HS-27A (cell line): ENCODE data around the gene CMIP.
"Not testable (repeated sequence)": the region's sequence is repeated elsewhere in the genome, so short reads cannot be mapped to it uniquely, and the experiment has no call there.

Experiments
- DNase-seq: peaks from one replicate; pipeline ENCODE4 v3.0.0-alpha.2; 2012; ENCODE audit warnings: low read depth, missing footprints

CMIP gene

DNA sequence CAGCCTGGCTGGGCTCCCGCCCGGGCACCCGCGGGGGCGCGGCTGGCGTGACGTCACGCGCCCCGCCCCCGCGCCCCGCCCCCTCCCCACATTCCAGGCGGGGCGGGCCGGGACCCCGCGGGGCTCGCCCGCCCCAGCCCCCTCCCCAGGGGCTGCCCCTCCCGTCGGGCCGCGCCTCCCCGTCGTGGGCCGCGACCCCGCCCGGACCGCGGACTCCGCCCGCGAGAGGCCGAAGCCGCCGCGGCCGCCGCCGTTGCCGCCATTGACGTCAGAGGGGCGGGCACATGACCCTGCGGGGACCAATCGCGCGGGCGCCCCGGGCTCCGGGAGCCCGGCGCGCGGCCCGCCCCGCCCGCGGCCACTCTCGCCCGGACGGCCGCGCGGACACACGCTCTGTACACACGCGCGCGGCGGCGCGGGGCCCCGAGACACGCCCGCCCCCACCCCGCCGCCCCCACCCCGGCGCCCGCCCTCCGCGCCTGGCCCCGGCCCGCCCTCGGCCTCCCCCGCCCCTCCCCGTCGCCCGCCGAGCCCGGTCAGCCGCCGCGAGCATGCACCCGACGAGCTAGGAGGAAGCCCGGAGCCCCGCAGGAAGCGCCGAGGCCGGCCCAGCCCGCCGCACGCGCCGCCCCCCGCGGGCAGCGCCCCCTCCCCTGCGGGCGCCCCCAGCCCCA is at the start of gene CMIP:
CMIP (plus strand) TSS at position 361 of the 674 bp plus-strand sequence.
- DNase-seq: no peak

GRCh38 chr16:81394966-81395655 is 49.5 kb upstream of the CMIP start:
- no peak for DNase-seq

DNA sequence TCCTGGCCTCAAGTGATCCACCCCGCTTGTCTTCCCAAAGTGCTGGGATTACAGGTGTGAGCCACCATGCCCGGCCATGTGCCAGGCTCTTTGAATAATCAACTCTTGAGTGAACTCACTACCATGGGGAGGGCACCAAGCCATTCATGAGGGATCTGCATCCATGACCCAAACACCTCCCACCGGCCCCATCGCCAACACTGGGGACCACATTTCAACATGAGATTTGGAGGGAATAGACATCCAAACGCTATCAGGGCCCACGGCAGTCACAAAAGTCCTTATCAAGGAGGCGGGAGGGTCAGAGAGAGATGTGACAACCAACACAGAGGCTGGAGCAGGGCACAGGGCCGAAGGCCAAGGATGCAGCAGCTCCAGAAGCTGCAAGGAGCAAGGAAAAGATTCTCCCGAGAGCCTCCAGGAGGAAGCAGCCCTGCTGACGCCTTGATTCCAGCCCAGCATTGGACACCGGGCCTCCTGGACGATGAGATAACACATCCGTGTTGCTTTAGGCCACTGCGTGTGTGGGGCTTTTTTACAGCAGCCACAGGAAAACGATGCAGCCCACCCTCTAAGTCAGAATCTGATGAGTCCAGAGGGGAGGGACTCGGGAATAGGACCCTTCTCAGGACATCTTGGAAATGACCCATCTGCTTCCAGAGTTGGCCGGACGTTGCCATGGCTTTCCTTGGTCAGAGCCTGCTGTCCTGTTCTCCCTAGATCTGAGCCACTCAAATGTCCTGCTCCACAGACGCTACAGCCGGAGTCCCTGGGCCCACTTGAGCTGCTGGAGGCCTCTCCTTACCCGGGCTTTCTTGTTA is 47.3 kb upstream of the CMIP start:
- no peak for DNase-seq

- DNase-seq: no peak
Observed at GRCh38 chr16:81397879-81398520, 46.6 kb upstream of the CMIP start.

DNA sequence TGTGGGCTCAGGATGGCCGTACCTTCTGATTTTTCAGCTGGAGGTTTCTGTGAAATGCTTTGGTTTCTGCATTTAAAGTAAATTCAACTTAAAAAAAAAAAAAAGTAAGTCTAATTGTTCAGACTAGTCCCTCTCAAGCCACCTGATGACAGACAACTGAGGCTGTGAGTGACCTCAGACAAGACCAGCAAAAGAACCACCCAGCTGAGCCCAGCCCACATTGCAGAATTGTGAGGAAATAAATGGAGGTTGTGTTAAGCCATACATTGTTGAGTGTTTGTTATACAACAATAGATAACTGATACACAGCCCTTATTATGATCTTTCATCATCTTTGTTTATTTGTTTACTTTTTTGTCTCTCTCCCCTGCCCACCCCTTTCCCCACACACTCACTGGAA is 44.7 kb upstream of the CMIP start:
- no peak for DNase-seq

DNA sequence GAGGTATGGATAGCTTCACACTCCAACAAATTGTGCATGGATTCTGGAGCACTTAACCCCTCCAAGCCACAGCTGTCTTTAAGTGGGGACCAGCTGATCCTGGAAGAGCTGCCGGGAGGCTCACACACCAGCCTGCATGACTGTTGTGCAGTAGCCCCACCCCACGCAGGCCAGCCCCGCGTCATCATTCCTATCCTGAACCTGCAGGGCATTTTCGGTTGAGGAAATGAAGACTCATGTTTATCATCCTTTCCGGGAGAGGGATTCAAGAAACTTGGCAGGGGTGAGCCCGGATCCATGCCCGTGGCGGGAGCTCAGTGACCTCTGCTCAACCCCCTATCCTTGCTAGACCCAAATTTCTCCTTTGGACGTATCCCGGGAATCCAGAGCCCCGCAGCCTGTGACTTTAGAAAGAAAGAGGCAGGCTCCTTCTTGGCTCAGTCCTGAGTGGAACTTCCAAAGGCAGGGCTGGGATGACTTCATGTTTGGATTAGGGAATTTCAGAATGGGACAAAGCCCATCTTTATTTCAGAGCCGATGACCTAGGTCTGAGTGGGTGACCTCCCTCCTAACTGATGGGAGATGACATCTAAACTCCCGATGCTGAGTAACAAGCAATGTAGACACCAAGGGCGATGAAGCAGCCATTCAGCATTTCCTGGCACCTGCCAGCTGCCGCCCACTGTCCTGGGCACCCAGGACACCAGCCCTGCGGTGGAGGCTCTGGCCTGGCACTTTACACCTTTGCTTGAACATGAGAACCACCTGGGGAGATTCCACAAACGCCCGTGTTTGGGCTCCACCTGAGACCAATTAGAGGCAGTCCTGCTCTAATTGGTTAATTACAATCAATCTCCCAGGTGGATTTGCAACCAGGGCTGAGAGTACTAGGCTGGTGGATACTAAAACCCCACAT is 43.3 kb upstream of the CMIP start:
- DNase-seq: no peak

- DNase-seq: no peak
Observed at GRCh38 chr16:81403208-81403600, 41.4 kb upstream of the CMIP start.

DNA sequence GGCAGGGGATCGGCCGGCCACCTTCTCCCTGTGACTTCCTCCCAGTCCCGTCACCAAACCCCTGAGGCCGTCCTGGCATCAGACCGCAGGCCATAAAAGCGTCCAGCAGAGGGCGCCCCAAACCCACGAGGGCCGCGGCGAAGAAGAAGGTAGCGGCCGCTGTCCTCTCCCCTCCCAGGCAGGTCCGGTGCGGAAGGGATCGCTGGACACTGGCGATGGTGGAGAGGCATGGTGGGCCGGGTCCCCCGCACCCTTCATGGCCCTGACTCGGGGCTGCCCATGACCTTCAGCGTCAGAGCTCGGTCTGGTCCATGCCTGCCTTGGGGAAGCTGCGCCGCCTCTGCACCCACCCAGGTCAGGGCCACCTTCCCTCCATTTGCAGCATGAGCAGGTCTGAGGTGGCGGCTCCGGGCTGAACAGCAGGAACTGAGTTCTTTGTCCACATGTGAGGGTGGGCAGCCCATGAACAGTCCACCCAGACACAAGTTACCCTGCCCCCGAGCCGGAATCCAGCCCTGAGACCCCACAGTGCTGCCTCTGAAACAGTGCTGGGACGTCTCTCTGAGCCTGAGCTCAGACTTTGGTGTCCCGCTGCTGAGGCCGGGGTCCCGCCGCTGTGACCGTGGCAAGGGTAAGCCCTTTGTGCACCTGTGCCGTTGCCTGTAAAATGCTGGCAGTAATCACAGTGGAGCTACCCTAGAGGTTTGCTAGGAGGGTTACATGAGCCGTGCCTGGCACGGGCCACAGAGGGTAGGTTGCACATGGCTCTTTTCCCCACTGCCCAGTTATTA is 40.8 kb upstream of the CMIP start:
- DNase-seq: peak; percentile 45

DNA sequence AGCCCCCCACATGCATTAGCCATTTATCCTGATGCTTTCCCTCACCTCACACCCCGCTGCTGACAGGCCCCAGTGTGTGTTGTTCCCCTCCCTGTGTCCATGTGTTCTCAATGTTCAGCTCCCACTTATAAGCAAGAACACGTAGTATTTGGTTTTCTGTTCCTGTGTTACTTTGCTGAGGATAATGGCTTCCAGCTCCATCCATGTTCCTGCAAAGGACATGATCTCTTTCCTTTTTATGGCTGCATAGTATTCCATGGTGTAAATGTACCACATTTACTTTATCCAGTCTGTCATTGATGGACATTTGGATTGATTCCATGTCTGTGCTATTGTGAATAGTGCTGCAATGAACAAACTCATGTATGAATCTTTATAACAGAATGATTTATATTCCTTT is 39.6 kb upstream of the CMIP start:
- DNase-seq: not testable (repeated sequence)

DNA sequence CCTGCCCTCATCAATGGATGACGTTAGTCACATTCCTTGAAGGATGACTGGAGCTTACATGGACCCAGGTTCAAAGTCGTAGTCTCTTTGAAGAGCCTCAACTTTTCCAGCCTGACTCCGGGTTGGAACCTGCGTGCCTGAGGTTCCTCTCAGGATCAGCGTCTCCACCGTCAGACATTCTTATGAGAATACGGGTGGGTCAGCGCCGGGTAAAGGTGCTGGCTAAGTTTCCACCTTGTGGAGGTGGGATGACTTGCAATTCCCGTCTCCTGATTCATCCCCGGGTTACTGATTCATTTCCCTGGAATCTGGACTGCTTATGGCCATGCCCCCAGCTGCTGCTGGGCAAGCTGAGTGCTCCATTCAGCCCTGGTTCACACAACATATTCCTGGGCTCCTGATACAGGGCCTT is 38.9 kb upstream of the CMIP start:
- DNase-seq: peak; percentile 92

DNA sequence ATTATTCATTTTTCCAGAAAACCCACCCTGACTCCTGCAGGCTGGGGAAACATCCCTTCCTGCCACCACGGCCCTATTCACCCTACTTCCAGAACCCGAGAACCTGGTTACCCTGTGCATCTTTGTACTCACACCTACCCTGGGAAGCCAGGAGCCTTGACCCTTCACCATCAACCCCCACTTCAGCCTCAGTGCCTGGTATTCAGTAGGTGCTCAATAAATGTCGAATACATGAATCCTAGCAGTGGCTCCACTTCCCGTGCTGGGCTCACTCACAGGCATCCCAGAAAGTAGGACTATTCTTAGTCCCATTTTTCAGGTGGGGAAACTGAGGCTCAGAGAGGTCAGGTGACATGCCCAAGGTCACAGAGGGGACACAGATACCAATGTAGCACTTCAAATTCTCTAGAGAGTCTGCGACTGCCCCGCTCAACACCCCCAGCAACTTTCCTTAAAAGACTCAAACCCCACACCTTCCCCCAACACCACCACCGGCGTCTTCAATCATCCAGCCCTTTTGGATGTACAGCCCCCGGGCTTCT is 36.1 kb upstream of the CMIP start:
- no peak for DNase-seq

DNA sequence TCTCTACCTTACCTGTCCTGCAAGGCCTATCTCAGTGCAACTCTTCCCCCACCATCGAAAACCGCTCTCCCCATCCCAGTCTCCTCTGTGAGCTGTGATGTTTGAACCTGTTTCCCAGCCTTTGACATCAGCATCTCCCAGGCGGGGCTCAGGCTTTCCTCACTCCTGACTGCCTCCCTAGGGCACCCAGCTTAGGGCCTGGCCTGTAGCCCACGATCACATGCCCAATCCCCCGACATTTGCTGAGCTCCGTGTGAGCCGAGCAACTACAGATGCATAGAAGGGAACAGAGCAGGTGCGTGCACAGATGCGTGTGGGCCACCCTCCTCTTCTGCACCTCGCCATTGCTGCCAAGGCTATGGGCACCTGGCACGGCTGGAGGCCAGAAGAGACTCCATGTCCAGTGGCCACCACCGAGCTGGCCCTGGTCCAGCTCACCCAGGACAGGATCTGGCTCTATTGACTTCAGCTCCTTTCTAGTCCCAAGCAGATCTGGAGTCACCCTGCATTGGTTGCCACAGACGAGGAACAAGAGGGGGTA is 35.5 kb upstream of the CMIP start:
- DNase-seq: no peak

- DNase-seq: no peak
Observed at GRCh38 chr16:81410643-81411293, 33.8 kb upstream of the CMIP start.

GRCh38 chr16:81413245-81413990 is 31.2 kb upstream of the CMIP start:
- DNase-seq: no peak

- no peak for DNase-seq
Observed at GRCh38 chr16:81415751-81416150, 28.9 kb upstream of the CMIP start.

DNA sequence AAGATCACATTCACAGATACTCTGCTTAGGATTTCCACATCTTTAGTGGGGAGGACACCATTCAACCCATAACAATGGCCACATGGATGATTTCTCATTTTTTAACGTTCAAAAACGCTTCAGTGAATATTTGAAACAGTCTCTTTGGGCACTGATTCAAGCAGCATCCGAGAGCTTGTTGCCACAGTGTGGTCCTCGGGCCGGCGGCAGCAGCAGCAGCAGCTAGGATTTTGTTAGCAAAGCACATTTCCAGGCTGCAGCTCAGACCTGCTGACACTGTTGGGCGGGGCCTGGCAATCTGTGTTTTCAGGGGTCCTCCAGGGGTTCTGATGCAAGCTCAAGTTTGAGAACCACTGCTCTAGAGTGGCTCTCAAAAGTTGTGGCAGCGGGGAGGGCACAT is 27.9 kb upstream of the CMIP start:
- DNase-seq: no peak

GRCh38 chr16:81417210-81417609 is 27.4 kb upstream of the CMIP start:
- DNase-seq: no peak

DNA sequence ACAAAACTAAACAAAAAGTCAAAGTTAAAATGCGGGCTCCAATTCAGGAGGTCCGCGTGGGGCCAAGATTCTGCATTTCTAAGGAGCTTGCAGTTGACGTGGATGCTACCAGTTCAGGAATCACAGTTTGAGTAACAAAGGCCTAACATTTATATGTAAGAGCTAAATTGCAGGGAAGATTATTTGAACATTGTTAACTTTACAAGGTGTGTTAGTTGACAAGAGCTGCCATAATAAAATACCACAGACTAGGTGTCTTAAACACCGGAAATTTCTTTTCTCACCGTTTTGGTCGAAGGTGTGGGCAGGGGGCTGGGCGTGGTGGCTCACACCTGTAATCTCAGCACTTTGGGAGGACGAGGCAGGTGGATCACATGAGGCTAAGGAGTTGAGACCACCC is 24.8 kb upstream of the CMIP start:
- DNase-seq: no peak

DNA sequence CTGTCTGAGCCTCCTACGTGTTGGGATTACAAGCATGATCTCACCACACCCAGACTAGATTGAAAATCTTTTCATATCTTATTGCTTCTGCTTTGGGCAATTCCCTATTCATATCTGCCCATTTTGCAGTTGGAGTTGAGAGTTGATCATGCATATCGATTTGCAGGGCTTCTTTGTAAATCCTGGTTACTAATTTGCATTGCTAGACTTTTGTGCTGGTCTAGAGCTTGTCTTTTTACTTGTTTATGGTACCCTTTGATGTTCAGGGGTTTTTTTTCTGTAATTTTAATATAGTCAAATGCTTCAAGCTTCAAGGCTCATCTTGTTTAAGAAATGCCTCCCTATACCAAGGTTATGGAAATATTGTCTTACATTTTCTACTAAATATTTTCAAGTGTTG is 23.5 kb upstream of the CMIP start:
- DNase-seq: no peak
